Endothelial cell of umbilical vein (primary cell): ENCODE measurements around the gene NPSR1. TPM values are rescaled to one million over a fixed set of nuclear protein-coding genes. Genes with fewer than 3 reads are reported as not detected.

ENCODE experiments used
- BruUV-seq: library from RNA; stranded (reverse); fragments of 400-500 nt; replicated peaks from 2 replicates; lab custom pipeline; 2021; lab: Mats Ljungman, UMichigan
- CTCF ChIA-PET: fragments of 300-600, 350-600 bp; sonication (Branson Sonifier 250); formaldehyde crosslinking; loops from one replicate; lab custom pipeline; 2021; ENCODE audit warnings: antibody characterized with exemption, inconsistent platforms; lab: Charles Lee
- POLR2A ChIA-PET: fragments of 300-600, 350-600 bp; sonication (Branson Sonifier 250); formaldehyde crosslinking; loops from one replicate; lab custom pipeline; 2021; ENCODE audit warnings: antibody characterized with exemption, inconsistent platforms; lab: Charles Lee
- DNase-seq: peaks from one replicate; pipeline ENCODE4 v3.0.0-alpha.2; 2011; ENCODE audit warnings: low read depth, low spot score
- FAIRE-seq: peaks from 2 replicates; lab custom pipeline; 2011; peaks lifted over from hg19 to GRCh38; lab: Jason Lieb, UNC
- H2AFZ ChIP-seq: 2 replicates; pipeline ENCODE4 v1.6.0; 2012; ENCODE audit warnings: low read depth, low read length, control low read depth, inconsistent platforms
- H3K27ac ChIP-seq: 2 replicates; pipeline ENCODE4 v1.5.1; 2011; ENCODE audit warnings: low read depth, mild to moderate bottlenecking, control low read depth, low read length, moderate library complexity; ENCODE audit not compliant: insufficient read depth
- H3K27me3 ChIP-seq, 2 experiments: 2 replicates each; pipeline versions ENCODE4 v1.6.0 to v1.6.1; 2011; ENCODE audit warnings: low read length in 2 of 2, mixed read lengths in 1 of 2; ENCODE audit not compliant: control insufficient read depth in 2 of 2, insufficient read depth in 2 of 2
- H3K36me3 ChIP-seq, 2 experiments: 2 replicates in 1 of 2; 3 replicates in 1 of 2; pipeline ENCODE4 v1.5.1; 2011; ENCODE audit warnings: low read length in 2 of 2, mild to moderate bottlenecking in 1 of 2, moderate library complexity in 1 of 2; ENCODE audit not compliant: control insufficient read depth in 2 of 2, insufficient read depth in 2 of 2; ENCODE audit errors: extremely low read depth in 1 of 2
- H3K4me1 ChIP-seq: 3 replicates; pipeline ENCODE4 v1.5.1; 2011; ENCODE audit warnings: mild to moderate bottlenecking, low read length; ENCODE audit not compliant: control insufficient read depth, insufficient read depth; ENCODE audit errors: extremely low read depth
- H3K4me2 ChIP-seq: 2 replicates; pipeline ENCODE4 v1.6.1; 2011; ENCODE audit warnings: low read length, control low read depth, mixed read lengths; ENCODE audit not compliant: insufficient read depth
- H3K4me3 ChIP-seq, 3 experiments: fragments of 200-600 bp in 1 of 3; sonication (generic), shearing (Covaris generic) in 1 of 3; replicated peaks in 1 of 3; 2 replicates each; pipeline ENCODE4 v1.5.1; 2011 to 2016; ENCODE audit warnings: control low read depth in 3 of 3, low read length in 3 of 3, mild to moderate bottlenecking in 2 of 3, inconsistent platforms in 1 of 3, low read depth in 1 of 3, moderate library complexity in 1 of 3; ENCODE audit not compliant: insufficient read depth in 1 of 3
- H3K79me2 ChIP-seq: 2 replicates; pipeline ENCODE4 v1.6.0; 2012; ENCODE audit warnings: low read length, inconsistent platforms; ENCODE audit not compliant: control insufficient read depth, insufficient read depth
- H3K9ac ChIP-seq: replicated peaks from 2 replicates; pipeline ENCODE3; 2011; ENCODE audit warnings: low read length, control low read depth; ENCODE audit not compliant: insufficient read depth; ENCODE audit errors: extremely low read depth
- H3K9me1 ChIP-seq: replicated peaks from 3 replicates; pipeline ENCODE4 v1.6.0; 2011; ENCODE audit warnings: mild to moderate bottlenecking, low read length; ENCODE audit not compliant: control insufficient read depth, insufficient read depth; ENCODE audit errors: extremely low read depth
- H3K9me3 ChIP-seq: replicated peaks from 2 replicates; pipeline ENCODE4 v1.5.1; 2012; ENCODE audit warnings: low read length, inconsistent platforms; ENCODE audit not compliant: control insufficient read depth, insufficient read depth
- H4K20me1 ChIP-seq: replicated peaks from 2 replicates; pipeline ENCODE3; 2011; ENCODE audit warnings: mild to moderate bottlenecking, low read length; ENCODE audit not compliant: control insufficient read depth, insufficient read depth; ENCODE audit errors: extremely low read depth
- CTCF ChIP-seq, 2 donors: IDR thresholded peaks; 1 replicate in 1 of 2; 2 replicates in 1 of 2; pipeline ENCODE4 v1.5.1; 2011; ENCODE audit warnings: low read length in 2 of 2, mild to moderate bottlenecking in 2 of 2, moderate library complexity in 2 of 2, control low read depth in 1 of 2, inconsistent platforms in 1 of 2, low read depth in 1 of 2; ENCODE audit not compliant: insufficient read depth in 1 of 2; ENCODE audit errors: extremely low read depth in 1 of 2
- EZH2 ChIP-seq: IDR thresholded peaks from 2 replicates; pipeline ENCODE4 v1.6.1; 2012; ENCODE audit warnings: borderline replicate concordance, low read depth, mild to moderate bottlenecking, moderate library complexity, low read length, inconsistent platforms; ENCODE audit not compliant: severe bottlenecking
- FOS ChIP-seq: IDR thresholded peaks from 2 replicates; pipeline ENCODE4 v1.6.1; 2011; ENCODE audit warnings: mild to moderate bottlenecking, low read length, moderate library complexity, borderline replicate concordance; ENCODE audit not compliant: insufficient read depth
- GATA2 ChIP-seq: IDR thresholded peaks from 2 replicates; pipeline ENCODE4 v1.7.0; 2011; ENCODE audit warnings: low read depth, mild to moderate bottlenecking, moderate library complexity, mixed read lengths, low read length; ENCODE audit not compliant: insufficient read length, insufficient read depth
- JUN ChIP-seq: IDR thresholded peaks from 2 replicates; pipeline ENCODE4 v1.6.1; 2011; ENCODE audit warnings: borderline replicate concordance, low read depth; ENCODE audit not compliant: insufficient read length, insufficient read depth
- MAX ChIP-seq: IDR thresholded peaks from 2 replicates; pipeline ENCODE4 v1.6.1; 2011; ENCODE audit not compliant: insufficient read depth, insufficient read length
- MYC ChIP-seq: IDR thresholded peaks from one replicate; pipeline ENCODE4 v1.6.1; 2011; ENCODE audit warnings: mild to moderate bottlenecking, low read depth, low read length
- POLR2A ChIP-seq: IDR thresholded peaks from 2 replicates; pipeline ENCODE4 v1.6.1; 2012; ENCODE audit warnings: low read depth, mild to moderate bottlenecking, control low read depth, low read length
- POLR2AphosphoS5 ChIP-seq: IDR thresholded peaks from 2 replicates; pipeline ENCODE4 v1.6.1; 2012; ENCODE audit warnings: low read depth, mild to moderate bottlenecking, control low read depth, low read length, moderate library complexity; ENCODE audit not compliant: insufficient read depth
- dilution Hi-C: fragments of 300-500 bp; cut with MboI; formaldehyde crosslinking; loops from one replicate; pipeline ENCODE4 v1.15.0; 2019; ENCODE audit warnings: low sequenced_read_pairs; ENCODE audit not compliant: extremely low pct_ligation_motif_present
- intact Hi-C: fragments of 100-400 bp; cut with micrococcal nuclease; formaldehyde crosslinking; loops from one replicate; pipeline ENCODE4 v1.10.0; 2022
- polyA plus RNA-seq, 4 experiments: library from polyadenylated mRNA; depleted of rRNA in 3 of 4; stranded (reverse) in 3 of 4; unstranded in 1 of 4; fragments of >200 nt; gene quantifications; 2 replicates each; pipeline versions ENCODE4 v1.2.1 to v1.2.3, GENCODE V29; 2011 to 2012; ENCODE audit warnings: missing spikeins in 1 of 4
- total RNA-seq: library from RNA; stranded (reverse); gene quantifications from 2 replicates; pipeline ENCODE4 v1.2.3, GENCODE V29; 2021

The NPSR1 gene
- total and polyA plus RNA-seq, 2 donors (not counting 3 experiments of a cell fraction or from before 2014, with no cell fraction given), result not detected

DNA sequence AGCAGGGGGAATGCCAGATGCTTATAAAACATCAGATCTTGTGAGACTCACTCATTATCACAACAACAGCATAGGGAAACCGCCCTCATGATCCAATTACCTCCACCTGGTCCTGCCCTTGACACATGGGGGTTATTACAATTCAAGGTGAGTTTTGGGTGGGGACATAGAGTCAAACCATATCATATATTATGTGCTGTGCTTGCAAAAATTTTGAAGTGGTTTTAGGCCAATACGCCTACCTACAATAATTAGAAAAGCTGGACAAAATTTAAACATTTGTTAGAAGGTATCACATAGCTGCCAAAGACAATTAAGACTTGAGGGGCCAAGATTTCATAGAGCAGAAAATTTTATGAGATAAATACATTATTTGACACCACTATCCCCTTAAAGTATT, 29.5 kb downstream of the NPSR1 start:
- H3K9me3 ChIP-seq, result no peaks in the 10 kb centered on the region
- dilution Hi-C loops, result no loop called here
- H3K27ac ChIP-seq, result no peak overlapping the region
- H3K36me3 ChIP-seq, result no peaks in the 10 kb centered on the region
- ChIA-PET POLR2A (no interaction called here), CTCF (interaction anchor here (0.6 to 1.3 kb wide), 2 partner anchors 12 to 18 kb away, joined by 3 to 4 read pairs; no protein-coding TSS in a partner anchor)
- H3K4me1 ChIP-seq, result no peaks in the 10 kb centered on the region
- H2AFZ ChIP-seq, result no peak overlapping the region
- no peak for TF ChIP-seq CTCF (IDR thresholded peaks at IDR 0.05; ENCODE audit: extremely low read depth in 1 of 2, insufficient read depth in 1 of 2, low read depth in 1 of 2, low read length in 2 of 2)
- TF ChIP-seq EZH2, result no peak
- TF ChIP-seq MYC, result no peak
- no peak for TF ChIP-seq MAX
- no peak for TF ChIP-seq POLR2AphosphoS5
- TF ChIP-seq FOS, result no peak
- TF ChIP-seq POLR2A, result no peak
- TF ChIP-seq JUN, result no peak
- TF ChIP-seq GATA2, result no peak
- H4K20me1 ChIP-seq, result no peaks in the 10 kb centered on the region
- DNase-seq (no peak), FAIRE-seq (no peak)
- peaks cover 0 to 2% of the 10 kb centered on the region in 2 experiments for H3K27me3 ChIP-seq
- H3K4me3 ChIP-seq, result no peak overlapping the region
- BruUV-seq, result no TSS peak
- no peak overlapping the region for H3K9ac ChIP-seq
- H3K79me2 ChIP-seq, result no peaks in the 10 kb centered on the region
- no peak overlapping the region for H3K4me2 ChIP-seq
- intact Hi-C loops, result no loop called here
- H3K9me1 ChIP-seq, result no peaks in the 10 kb centered on the region
